Measurements from ENCODE around the gene HTT. TPM values are rescaled to one million over a fixed set of nuclear protein-coding genes. Genes with fewer than 3 reads are reported as not detected.

The HTT gene
- total RNA-seq, 1 experiment from 2014 or later, result 66.8 TPM

GRCh38 chr4:3252831-3253641, 178.6 kb downstream of the HTT start:
- DNase-seq (ENCODE audit: low spot score), result no peak
- POLR2A ChIA-PET (ENCODE audit: low non-redundant PET), result no interaction called here
- CTCF ChIA-PET, result no interaction called here
- no peaks in the 10 kb centered on the region for H3K9me3 ChIP-seq (ENCODE audit: low read depth, low read length, poor library complexity, severe bottlenecking)
- H3K36me3 ChIP-seq (ENCODE audit: insufficient read depth, low read length, poor library complexity, severe bottlenecking), result no peaks in the 10 kb centered on the region
- TF ChIP-seq EZH2 (IDR thresholded peaks at IDR 0.05; ENCODE audit: borderline replicate concordance, low read depth, low read length, poor library complexity, severe bottlenecking), result no peak
- H3K4me1 ChIP-seq (ENCODE audit: insufficient read depth, low read length, poor library complexity, severe bottlenecking), result peaks cover 6% of the 10 kb centered on the region
- no peaks in the 10 kb centered on the region for H3K27me3 ChIP-seq (replicated peaks; ENCODE audit: insufficient read depth, low read depth, low read length, poor library complexity)
- BruUV-seq (replicated peaks), result no TSS peak
- no peak overlapping the region for H3K27ac ChIP-seq (ENCODE audit: low read depth, low read length, poor library complexity, severe bottlenecking)
- no peak overlapping the region for H3K4me3 ChIP-seq (ENCODE audit: low read depth, low read length, poor library complexity, severe bottlenecking)
- intact Hi-C loops (cut with micrococcal nuclease; ENCODE audit: unreplicated experiment), result no loop called here

- Histone ChIP-seq H3K4me3 (ENCODE audit: low read depth, low read length, poor library complexity, severe bottlenecking) (no peak overlapping the region), H3K27ac (ENCODE audit: low read depth, low read length, poor library complexity, severe bottlenecking) (no peak overlapping the region), H3K27me3 (replicated peaks; ENCODE audit: insufficient read depth, low read depth, low read length, poor library complexity) (no peaks in the 10 kb centered on the region), H3K36me3 (ENCODE audit: insufficient read depth, low read length, poor library complexity, severe bottlenecking) (no peaks in the 10 kb centered on the region), H3K4me1 (ENCODE audit: insufficient read depth, low read length, poor library complexity, severe bottlenecking) (peaks cover 6% of the 10 kb centered on the region), H3K9me3 (ENCODE audit: low read depth, low read length, poor library complexity, severe bottlenecking) (no peaks in the 10 kb centered on the region)
- TF ChIP-seq CTCF (conservative IDR thresholded peaks at IDR 0.05; ENCODE audit: low read depth, low read length), result no peak
- intact Hi-C loops (cut with micrococcal nuclease; ENCODE audit: unreplicated experiment), result no loop called here
- BruUV-seq (replicated peaks), result no TSS peak
- DNase-seq (ENCODE audit: low spot score), result no peak
- POLR2A ChIA-PET (ENCODE audit: low non-redundant PET), result no interaction called here
- CTCF ChIA-PET, result no interaction called here
Measured at GRCh38 chr4:3253808-3254207, 179.3 kb downstream of the HTT start.

- BruUV-seq (replicated peaks), result no TSS peak
- ChIA-PET CTCF (no interaction called here), POLR2A (ENCODE audit: low non-redundant PET) (no interaction called here)
- no peaks in the 10 kb centered on the region for H3K9me3 ChIP-seq (ENCODE audit: low read depth, low read length, poor library complexity, severe bottlenecking)
- intact Hi-C loops (cut with micrococcal nuclease; ENCODE audit: unreplicated experiment), result no loop called here
- H3K4me3 ChIP-seq (ENCODE audit: low read depth, low read length, poor library complexity, severe bottlenecking), result no peak overlapping the region
- DNase-seq (ENCODE audit: low spot score), result no peak
- H3K36me3 ChIP-seq (ENCODE audit: insufficient read depth, low read length, poor library complexity, severe bottlenecking), result no peaks in the 10 kb centered on the region
- H3K27ac ChIP-seq (ENCODE audit: low read depth, low read length, poor library complexity, severe bottlenecking), result no peak overlapping the region
- peaks cover 6% of the 10 kb centered on the region for H3K4me1 ChIP-seq (ENCODE audit: insufficient read depth, low read length, poor library complexity, severe bottlenecking)
- TF ChIP-seq CTCF (conservative IDR thresholded peaks at IDR 0.05; ENCODE audit: low read depth, low read length) (no peak), EZH2 (IDR thresholded peaks at IDR 0.05; ENCODE audit: borderline replicate concordance, low read depth, low read length, poor library complexity, severe bottlenecking) (no peak)
- no peaks in the 10 kb centered on the region for H3K27me3 ChIP-seq (replicated peaks; ENCODE audit: insufficient read depth, low read depth, low read length, poor library complexity)
Measured at GRCh38 chr4:3254302-3255131, 180.0 kb downstream of the HTT start.
